GM18519 (cell line): ENCODE results near the gene CAMSAP2.

Experiments used
- ATAC-seq: cut with Tn5 transposase; IDR thresholded peaks from one replicate; pipeline ENCODE4 v1.9.1; 2021; ENCODE audit warnings: mild to moderate bottlenecking, moderate library complexity; ENCODE audit not compliant: unreplicated experiment, low FRiP score

Gene CAMSAP2

DNA sequence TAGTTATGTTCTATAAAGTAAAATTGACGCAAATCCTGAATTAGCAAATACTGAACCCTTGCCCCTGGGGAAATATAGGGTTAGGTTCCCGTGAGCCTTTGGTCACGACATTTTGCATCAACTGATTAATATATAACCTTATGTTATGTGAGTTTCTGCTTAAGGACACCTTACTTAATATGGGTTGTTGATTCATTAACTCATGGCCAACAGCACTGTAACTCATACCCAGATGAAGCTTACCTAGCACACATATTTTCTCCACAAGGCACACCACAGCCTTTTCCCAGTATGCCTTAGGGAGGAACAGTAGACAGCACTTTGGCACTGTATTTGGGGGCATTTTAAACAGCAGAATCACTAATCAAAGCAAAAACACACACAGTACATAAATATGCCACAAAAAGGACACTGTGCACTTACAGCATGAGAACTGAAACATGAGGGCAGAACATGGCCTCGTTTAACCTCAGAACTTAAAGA, 171.1 kb downstream of the CAMSAP2 start:
- ATAC-seq, result no peak
